WTC11 (cell line): Measurements from ENCODE around the gene CRNKL1. TPM values are rescaled to one million over a fixed set of nuclear protein-coding genes. Genes with fewer than 3 reads are reported as not detected.

ENCODE experiments used
- ATAC-seq: fragments of 200-7000 bp; cut with Tn5 transposase; 2 replicates; pipeline ENCODE4 v1.10.0; 2021; ENCODE audit warnings: mild to moderate bottlenecking, moderate library complexity
- CTCF ChIA-PET: fragments of 300-600 bp; sonication (Branson Sonifier 250); formaldehyde crosslinking; loops from one replicate; lab custom pipeline; 2021; ENCODE audit warnings: antibody characterized with exemption; lab: Charles Lee
- POLR2A ChIA-PET: fragments of 350-600 bp; sonication (Branson Sonifier 250); formaldehyde crosslinking; loops from one replicate; lab custom pipeline; 2021; ENCODE audit warnings: antibody characterized with exemption; lab: Charles Lee
- DNase-seq: peaks from one replicate; pipeline ENCODE4 v3.0.0; 2021; ENCODE audit warnings: low spot score
- H3K27ac Mint-ChIP-seq: 2 replicates; pipeline ENCODE4 v1.8.0; 2021; ENCODE audit warnings: mixed read lengths
- H3K27me3 Mint-ChIP-seq: 2 replicates; pipeline ENCODE4 v1.8.0; 2021; ENCODE audit warnings: low read depth, mild to moderate bottlenecking, moderate library complexity, mixed read lengths
- H3K36me3 Mint-ChIP-seq: 2 replicates; pipeline ENCODE4 v1.8.0; 2021; ENCODE audit warnings: mixed read lengths
- H3K4me1 Mint-ChIP-seq: 2 replicates; pipeline ENCODE4 v1.8.0; 2022; ENCODE audit warnings: mixed read lengths
- H3K4me3 Mint-ChIP-seq: 2 replicates; pipeline ENCODE4 v1.8.0; 2021; ENCODE audit warnings: mild to moderate bottlenecking, moderate library complexity, mixed read lengths
- H3K9me3 Mint-ChIP-seq: 2 replicates; pipeline ENCODE4 v1.8.0; 2021; ENCODE audit warnings: mixed read lengths
- ATF1 ChIP-seq: sonication (generic); formaldehyde crosslinking; IDR thresholded peaks from 2 replicates; pipeline ENCODE4 v1.8.1; 2023; ENCODE audit warnings: mild to moderate bottlenecking, moderate library complexity, missing genetic modification reagents
- CDX4 ChIP-seq: fragments of 250-450 bp; sonication (Bioruptor Pico); IDR thresholded peaks from 2 replicates; pipeline ENCODE4 v1.9.0; 2021; ENCODE audit warnings: moderate library complexity, mild to moderate bottlenecking, inconsistent platforms, borderline replicate concordance
- CREM ChIP-seq: sonication (generic); formaldehyde crosslinking; IDR thresholded peaks from 2 replicates; pipeline ENCODE4 v1.8.1; 2022; ENCODE audit warnings: mild to moderate bottlenecking, missing genetic modification reagents, moderate library complexity
- EMX1 ChIP-seq: fragments of 250-450 bp; sonication (Bioruptor Pico); IDR thresholded peaks from 2 replicates; pipeline ENCODE4 v1.8.0; 2021; ENCODE audit warnings: mild to moderate bottlenecking
- FOXP1 ChIP-seq: sonication (generic); formaldehyde crosslinking; IDR thresholded peaks from 2 replicates; pipeline ENCODE4 v1.8.0; 2022; ENCODE audit warnings: missing genetic modification reagents, mild to moderate bottlenecking, moderate library complexity, borderline replicate concordance
- IRF2 ChIP-seq: sonication (generic); formaldehyde crosslinking; IDR thresholded peaks from 2 replicates; pipeline ENCODE4 v1.8.0; 2022; ENCODE audit warnings: low read depth, missing genetic modification reagents, borderline replicate concordance
- JUN ChIP-seq: sonication (generic); formaldehyde crosslinking; IDR thresholded peaks from 2 replicates; pipeline ENCODE4 v1.8.0; 2023; ENCODE audit warnings: mild to moderate bottlenecking, missing genetic modification reagents
- MLX ChIP-seq: sonication (generic); formaldehyde crosslinking; IDR thresholded peaks from 2 replicates; pipeline ENCODE4 v1.8.1; 2023; ENCODE audit warnings: mild to moderate bottlenecking, missing genetic modification reagents, moderate library complexity
- MYBL2 ChIP-seq: sonication (generic); formaldehyde crosslinking; IDR thresholded peaks from 2 replicates; pipeline ENCODE4 v1.8.1; 2023; ENCODE audit warnings: mild to moderate bottlenecking, moderate library complexity, missing genetic modification reagents
- NFATC4 ChIP-seq: fragments of 250-450 bp; sonication (Bioruptor Pico); IDR thresholded peaks from 2 replicates; pipeline ENCODE4 v1.9.0; 2021; ENCODE audit warnings: mild to moderate bottlenecking
- OVOL2 ChIP-seq: fragments of 250-450 bp; sonication (Bioruptor Pico); IDR thresholded peaks from 2 replicates; pipeline ENCODE4 v1.9.0; 2021; ENCODE audit warnings: mild to moderate bottlenecking, borderline replicate concordance
- PRDM15 ChIP-seq: sonication (generic); formaldehyde crosslinking; IDR thresholded peaks from 2 replicates; pipeline ENCODE4 v1.8.0; 2022; ENCODE audit warnings: missing genetic modification reagents
- SMAD3 ChIP-seq: sonication (generic); formaldehyde crosslinking; IDR thresholded peaks from 2 replicates; pipeline ENCODE4 v1.8.0; 2022; ENCODE audit warnings: missing genetic modification reagents, mild to moderate bottlenecking, borderline replicate concordance
- ZBTB43 ChIP-seq: sonication (generic); formaldehyde crosslinking; IDR thresholded peaks from 2 replicates; pipeline ENCODE4 v1.8.1; 2023; ENCODE audit warnings: mild to moderate bottlenecking, missing genetic modification reagents
- ZNF532 ChIP-seq: fragments of 250-450 bp; sonication (Bioruptor Pico); IDR thresholded peaks from 2 replicates; pipeline ENCODE4 v1.9.0; 2021; ENCODE audit warnings: mild to moderate bottlenecking, borderline replicate concordance
- ZNF671 ChIP-seq: fragments of 250-450 bp; sonication (Bioruptor Pico); IDR thresholded peaks from 2 replicates; pipeline ENCODE4 v1.8.0; 2021; ENCODE audit warnings: mild to moderate bottlenecking
- total RNA-seq: library from RNA; stranded (reverse); gene quantifications from 3 replicates; pipeline ENCODE4 v1.2.3, GENCODE V29; 2021

The CRNKL1 gene
- total RNA-seq, 1 experiment from 2014 or later, result 22.2 TPM

GRCh38 chr20:20034486-20034885 lies 17.8 kb downstream of the CRNKL1 start:
- Mint-ChIP-seq H3K9me3 (no peaks in the 10 kb centered on the region), H3K4me3 (no peak overlapping the region), H3K4me1 (peaks cover 5% of the 10 kb centered on the region), H3K27me3 (no peaks in the 10 kb centered on the region), H3K36me3 (peaks cover 52% of the 10 kb centered on the region), H3K27ac (no peak overlapping the region)
- POLR2A ChIA-PET, result no interaction called here
- DNase-seq (no peak), ATAC-seq (no peak)
- no peak for TF ChIP-seq ZNF671
- no peak for TF ChIP-seq MYBL2 (CRISPR knock-in tag)
- TF ChIP-seq MLX (CRISPR knock-in tag), result no peak
- CTCF ChIA-PET, result no interaction called here

- no peaks in the 10 kb centered on the region for H3K9me3 Mint-ChIP-seq
- no peak overlapping the region for H3K27ac Mint-ChIP-seq
- POLR2A ChIA-PET, result no interaction called here
- H3K36me3 Mint-ChIP-seq, result peaks cover 38% of the 10 kb centered on the region
- TF ChIP-seq OVOL2 (no peak), ZBTB43 (no peak), NFATC4 (CRISPR knock-in tag) (no peak), CREM (CRISPR knock-in tag) (no peak), IRF2 (CRISPR knock-in tag) (no peak), SMAD3 (CRISPR knock-in tag) (no peak), PRDM15 (CRISPR knock-in tag) (no peak), FOXP1 (CRISPR knock-in tag) (no peak), CDX4 (no peak), JUN (CRISPR knock-in tag) (no peak), ATF1 (CRISPR knock-in tag) (no peak), ZNF532 (CRISPR knock-in tag) (no peak), EMX1 (CRISPR knock-in tag) (no peak)
- TF ChIP-seq, all 79 proteins: peak for 0
- no peak for DNase-seq
- Mint-ChIP-seq H3K4me1 (no peaks in the 10 kb centered on the region), H3K27me3 (no peaks in the 10 kb centered on the region), H3K4me3 (no peak overlapping the region)
- ATAC-seq, result no peak
- CTCF ChIA-PET, result no interaction called here
These were observed 20.5 kb downstream of the CRNKL1 start for GRCh38 chr20:20031790-20032189.
